Thyroid gland (tissue), 4 donors: ENCODE measurements around the gene STPG3.

Experiments used
- CTCF ChIP-seq, 6 experiments: fragments of 200-600 bp in 3 of 6; fragments of 450-650 bp in 3 of 6; sonication (generic) in 3 of 6; IDR thresholded peaks; one replicate each; pipeline ENCODE4 v1.5.1; 2016 to 2019; ENCODE audit warnings: antibody characterized with exemption in 6 of 6, mild to moderate bottlenecking in 2 of 6, inconsistent platforms in 1 of 6, moderate library complexity in 1 of 6
- POLR2A ChIP-seq, 2 donors: fragments of 450-650 bp; IDR thresholded peaks; one replicate each; pipeline ENCODE4 v1.6.1; 2017; ENCODE audit warnings: antibody characterized with exemption in 2 of 2, mild to moderate bottlenecking in 2 of 2, moderate library complexity in 1 of 2

- TF ChIP-seq CTCF (IDR thresholded peaks at IDR 0.05) (no peak), POLR2A (IDR thresholded peaks at IDR 0.05) (no peak)
Measured at GRCh38 chr9:137218212-137218753, 32.8 kb upstream of the STPG3 start.
